Cerebellar cortex (tissue), 1 donor: Measurements from ENCODE around the gene ZMIZ1.

Source experiments
- DNase-seq: peaks from one replicate; pipeline ENCODE4 v3.0.0-alpha.2; 2015; ENCODE audit warnings: low spot score

ZMIZ1 gene

DNA sequence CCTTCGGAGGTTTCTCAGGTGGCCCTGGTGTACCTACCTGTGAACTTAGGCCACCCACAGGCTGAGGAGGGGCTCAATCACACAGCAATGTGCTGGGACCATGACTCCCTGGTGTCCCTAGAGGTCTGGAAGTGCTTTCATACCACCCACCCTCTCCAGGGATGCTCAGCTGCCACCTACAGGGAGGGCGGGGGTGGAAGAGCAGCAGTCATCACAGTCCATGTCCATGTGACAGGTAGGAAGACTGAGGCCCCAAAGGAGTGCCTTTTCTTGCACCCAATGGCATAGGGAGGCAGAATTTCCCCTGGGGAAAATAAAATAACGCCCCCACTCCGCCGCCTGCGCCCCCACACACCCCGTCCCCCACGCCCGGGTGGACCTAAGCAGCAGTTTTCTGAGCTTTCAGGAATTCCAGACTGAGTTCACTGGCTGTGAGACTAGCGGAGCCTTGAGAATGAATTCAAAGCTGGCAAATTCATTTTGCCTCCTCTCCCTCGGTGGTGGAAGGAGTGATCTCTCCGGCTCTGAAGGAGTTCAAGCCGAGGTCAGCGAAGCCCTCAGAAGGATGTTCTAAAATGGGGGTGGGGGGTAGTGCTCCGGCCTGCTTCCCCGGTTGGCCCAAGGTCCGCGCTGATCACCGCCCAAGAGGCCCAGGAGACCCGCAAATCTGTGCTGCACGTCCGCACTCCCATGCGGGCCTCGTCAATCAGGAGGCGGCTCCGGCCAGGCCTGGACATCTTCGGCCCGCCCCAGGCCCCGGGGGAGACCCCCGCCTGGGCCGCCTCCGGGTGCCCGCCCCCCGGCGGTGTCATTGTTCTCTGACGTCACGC lies 2.1 kb upstream of the ZMIZ1 start:
- peak; percentile 35 for DNase-seq

- peak; percentile 83 for DNase-seq
Observed at GRCh38 chr10:79067241-79068202, 1.2 kb upstream of the ZMIZ1 start.

DNA sequence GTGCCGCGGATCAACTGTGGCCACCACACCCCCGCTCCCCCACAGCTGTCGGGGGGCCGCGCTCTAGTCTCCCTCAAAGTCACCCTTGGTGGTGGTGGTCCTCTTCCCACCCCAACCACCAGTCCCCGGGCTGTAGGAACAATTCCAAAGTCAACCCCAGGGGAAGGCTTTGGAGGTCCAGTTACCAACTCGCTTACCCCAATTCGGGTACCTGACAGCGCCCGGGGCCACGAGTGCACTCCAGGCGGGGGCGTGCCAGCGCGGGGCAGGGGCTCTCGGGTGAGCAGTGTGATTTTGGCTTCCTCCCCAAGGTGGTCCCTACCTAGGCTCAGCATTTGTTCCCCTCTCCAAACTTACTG lies 584 bp upstream of the ZMIZ1 start:
- no peak for DNase-seq

DNA sequence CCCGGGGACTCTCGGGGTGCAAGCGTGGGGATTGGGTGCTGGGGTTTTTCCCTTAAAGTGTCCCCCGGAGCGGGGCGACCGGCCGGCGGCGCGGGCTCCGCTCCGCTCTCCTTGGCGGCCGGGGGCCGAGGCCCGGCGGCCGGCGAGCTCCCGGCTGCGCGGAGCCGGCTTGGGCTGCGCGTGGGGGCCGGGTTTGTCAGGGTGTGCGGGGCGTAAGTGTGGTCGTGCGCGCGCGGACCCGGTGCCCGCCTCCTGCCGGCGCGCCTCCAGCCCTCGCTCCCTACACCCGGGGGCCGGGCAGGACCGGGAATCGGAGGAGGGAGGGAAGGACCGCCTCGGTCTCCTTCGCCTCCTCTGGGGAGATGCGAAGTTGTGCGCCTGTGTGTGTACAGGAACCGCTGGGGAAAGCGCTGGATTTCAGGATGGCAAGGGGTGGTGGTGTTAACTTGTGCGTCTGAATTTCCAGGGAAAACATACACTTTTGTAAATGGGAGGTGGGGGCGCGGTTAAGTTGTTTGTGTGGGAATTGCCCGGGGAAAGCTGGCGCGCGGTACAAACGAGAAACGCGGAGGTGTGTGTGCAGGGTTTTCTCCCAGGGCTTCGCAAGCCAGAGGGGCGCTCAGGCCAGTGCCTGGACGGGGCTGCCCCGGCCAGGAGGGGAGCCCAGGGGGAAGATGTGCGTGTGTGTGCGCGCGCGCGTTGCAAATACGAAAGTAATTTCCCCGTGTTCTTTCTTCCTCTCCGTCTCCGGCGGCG lies 737 bp downstream of the ZMIZ1 start:
- peak; percentile 38 for DNase-seq

- DNase-seq: no peak
Observed at GRCh38 chr10:79070081-79070605, 1.4 kb downstream of the ZMIZ1 start.

DNA sequence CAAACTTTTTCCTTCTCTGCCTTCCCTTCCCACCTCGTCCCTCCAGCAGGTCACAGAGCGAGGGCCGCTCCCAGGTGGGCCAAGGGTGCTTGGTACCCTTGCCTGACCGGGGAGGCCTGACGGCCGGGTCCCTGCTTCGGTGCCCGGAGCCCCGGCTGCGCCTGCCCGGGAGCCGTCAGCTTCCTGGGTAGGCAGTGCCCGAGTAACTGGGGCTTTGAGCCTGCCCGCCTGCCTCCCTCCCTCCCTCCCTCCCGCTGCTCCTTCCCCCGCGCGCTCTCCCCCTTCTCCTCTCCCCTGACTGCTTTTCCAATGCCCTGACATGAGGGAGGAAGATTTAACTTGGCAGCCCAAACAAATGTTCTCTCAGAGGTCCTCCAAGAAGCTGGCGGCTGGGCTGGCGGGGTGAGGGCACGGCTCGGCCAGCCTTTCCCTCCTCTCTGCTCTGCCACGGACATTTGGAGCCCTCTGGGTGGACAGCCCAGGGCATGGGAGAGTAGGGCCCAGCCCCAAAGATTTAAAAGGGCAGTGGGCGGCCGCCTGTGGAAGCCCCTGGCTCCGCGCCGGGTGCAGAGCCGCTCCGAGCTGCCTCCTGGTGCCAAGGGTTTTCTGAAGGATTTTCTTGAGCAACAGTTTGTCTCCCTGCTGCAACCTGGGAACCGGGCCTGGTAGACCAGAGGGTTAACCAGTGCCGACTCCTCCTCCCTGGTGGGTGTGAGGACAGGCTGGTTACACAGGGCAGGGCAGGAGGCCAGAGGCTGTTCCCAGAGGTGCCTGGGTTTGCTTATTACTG lies 2.0 kb downstream of the ZMIZ1 start:
- DNase-seq: peak; percentile 83

DNA sequence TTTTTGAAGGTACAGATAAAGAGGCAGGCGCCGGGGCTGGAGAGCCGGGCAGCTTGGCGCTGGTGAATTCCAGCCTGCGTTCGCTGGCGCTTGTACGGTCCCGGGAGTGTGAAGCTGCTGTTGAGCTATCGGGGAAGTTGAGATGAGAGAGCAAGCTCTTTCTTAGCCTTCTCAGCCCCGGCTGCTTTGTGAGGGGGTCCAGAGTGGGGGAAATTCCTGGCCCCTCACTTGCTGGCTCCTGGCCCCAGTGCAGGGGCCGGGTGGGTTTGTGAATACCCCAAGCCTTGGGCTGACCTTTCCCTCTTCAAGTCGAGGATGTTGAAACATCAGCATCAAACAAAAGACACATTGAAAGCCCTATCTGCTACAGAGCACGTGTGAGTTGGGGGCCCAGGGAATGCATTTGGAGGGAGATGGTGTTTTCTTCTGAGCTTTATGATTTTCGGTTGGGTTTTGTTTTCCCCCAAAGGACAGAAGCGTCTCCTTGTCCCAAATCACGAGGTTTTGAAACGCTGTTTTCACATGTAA lies 2.7 kb downstream of the ZMIZ1 start:
- DNase-seq: no peak

DNA sequence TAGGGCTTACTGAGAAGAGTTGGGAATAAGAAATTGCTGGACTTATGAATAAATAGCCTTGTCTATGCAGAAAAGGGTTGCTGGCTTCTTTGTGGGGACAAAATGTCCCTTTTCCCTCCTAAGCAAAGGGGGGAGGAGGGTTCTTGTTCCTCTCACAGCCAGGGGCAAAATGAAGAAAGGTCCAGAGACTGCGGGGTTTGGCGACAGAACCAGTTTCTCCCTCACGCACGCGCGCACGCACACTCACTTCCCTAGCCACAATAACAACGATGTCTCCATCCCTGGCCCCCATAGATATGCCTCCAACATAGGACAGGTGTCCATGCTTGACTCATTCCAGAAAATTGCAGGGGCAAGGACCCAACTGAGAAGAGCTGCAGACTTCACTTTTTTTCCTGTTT lies 3.3 kb downstream of the ZMIZ1 start:
- no peak for DNase-seq

DNA sequence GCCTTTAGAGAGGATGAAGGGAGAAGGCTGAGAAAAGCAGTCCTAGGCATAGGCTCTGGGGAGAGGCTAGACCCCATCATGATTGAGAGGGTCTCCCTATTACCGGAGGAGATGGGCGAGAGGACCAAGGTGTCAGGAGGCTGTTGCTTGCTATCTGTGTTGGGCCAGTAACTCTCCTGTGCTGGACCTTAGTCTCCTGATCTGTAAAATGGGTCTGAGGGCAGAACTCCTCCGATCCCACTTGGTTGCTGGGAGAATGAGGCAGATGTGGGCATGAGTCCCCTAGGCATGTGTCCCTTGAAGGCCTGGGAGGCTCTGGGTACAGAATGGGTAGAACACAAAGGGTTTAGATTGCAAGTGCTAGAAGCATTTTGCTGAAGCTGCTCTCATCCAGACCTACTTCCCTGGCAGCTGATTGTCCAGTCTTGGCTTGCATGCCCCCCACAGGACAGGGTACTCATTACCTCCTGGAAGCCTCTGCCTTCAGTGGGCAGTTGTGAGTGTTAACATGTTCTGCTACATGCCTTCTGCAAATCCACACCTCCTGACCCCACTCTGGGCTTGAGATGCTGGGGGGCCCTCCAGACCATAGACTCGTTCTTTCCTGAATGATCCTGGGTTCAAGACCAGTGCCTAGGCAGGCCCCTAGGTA lies 4.4 kb downstream of the ZMIZ1 start:
- DNase-seq: no peak

- no peak for DNase-seq
Observed at GRCh38 chr10:79073784-79074432, 5.1 kb downstream of the ZMIZ1 start.

DNA sequence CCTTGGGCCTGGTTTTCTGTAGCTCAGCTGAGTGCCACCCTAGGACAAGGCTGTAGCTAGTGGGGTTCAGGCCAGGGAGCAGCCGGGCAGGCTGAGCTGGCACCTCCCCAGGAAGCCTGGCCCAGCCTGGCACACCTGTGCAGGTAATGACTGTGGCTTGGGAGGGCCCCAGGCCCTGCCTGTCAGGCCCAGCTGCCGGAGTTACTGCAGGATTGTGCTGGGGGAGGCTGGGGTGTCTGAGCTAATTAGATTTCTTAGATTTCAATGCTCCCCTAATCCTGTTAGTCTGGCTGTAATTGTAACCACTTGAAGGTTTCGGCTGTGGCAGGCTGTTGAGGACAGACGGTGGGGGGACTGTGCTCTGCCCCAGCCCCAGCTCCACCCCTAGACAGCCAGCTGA lies 6.0 kb downstream of the ZMIZ1 start:
- no peak for DNase-seq

- DNase-seq: no peak
Observed at GRCh38 chr10:79075418-79075817, 6.7 kb downstream of the ZMIZ1 start.

- no peak for DNase-seq
Observed at GRCh38 chr10:79077488-79078173, 8.9 kb downstream of the ZMIZ1 start.

DNA sequence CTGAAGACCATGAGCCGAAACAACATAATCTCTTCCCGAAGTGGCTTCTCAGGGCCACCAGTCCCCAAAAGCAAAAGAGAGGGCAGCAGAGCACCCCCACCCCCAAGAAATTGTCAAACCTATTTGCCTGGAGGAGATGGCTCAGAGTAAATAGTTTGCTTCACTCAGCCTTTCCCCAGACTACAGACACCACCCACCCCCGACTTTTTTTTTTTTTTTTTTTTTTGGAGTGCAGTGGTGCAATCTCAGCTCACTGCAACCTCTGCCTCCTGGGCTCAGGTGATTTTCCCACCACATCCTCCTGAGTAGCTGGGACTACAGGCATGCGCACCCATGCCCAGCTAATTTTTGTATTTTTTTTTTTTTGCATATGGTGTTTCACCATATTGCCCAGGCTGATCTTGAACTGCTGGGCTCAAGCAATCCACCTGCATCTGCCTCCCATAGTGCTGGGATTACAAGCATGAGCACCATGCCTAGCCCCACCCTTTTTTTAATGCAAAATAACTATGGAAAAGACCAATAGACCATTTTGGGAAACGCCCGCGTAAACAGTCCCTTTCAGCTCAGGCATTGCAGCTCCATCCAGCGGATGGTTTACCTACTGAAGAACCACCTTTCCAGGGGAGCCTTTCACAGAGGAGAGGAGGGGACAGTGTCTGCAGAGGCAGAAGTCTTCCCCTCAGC lies 9.7 kb downstream of the ZMIZ1 start:
- no peak for DNase-seq

GRCh38 chr10:79079054-79079397 lies 10.3 kb downstream of the ZMIZ1 start:
- no peak for DNase-seq

DNA sequence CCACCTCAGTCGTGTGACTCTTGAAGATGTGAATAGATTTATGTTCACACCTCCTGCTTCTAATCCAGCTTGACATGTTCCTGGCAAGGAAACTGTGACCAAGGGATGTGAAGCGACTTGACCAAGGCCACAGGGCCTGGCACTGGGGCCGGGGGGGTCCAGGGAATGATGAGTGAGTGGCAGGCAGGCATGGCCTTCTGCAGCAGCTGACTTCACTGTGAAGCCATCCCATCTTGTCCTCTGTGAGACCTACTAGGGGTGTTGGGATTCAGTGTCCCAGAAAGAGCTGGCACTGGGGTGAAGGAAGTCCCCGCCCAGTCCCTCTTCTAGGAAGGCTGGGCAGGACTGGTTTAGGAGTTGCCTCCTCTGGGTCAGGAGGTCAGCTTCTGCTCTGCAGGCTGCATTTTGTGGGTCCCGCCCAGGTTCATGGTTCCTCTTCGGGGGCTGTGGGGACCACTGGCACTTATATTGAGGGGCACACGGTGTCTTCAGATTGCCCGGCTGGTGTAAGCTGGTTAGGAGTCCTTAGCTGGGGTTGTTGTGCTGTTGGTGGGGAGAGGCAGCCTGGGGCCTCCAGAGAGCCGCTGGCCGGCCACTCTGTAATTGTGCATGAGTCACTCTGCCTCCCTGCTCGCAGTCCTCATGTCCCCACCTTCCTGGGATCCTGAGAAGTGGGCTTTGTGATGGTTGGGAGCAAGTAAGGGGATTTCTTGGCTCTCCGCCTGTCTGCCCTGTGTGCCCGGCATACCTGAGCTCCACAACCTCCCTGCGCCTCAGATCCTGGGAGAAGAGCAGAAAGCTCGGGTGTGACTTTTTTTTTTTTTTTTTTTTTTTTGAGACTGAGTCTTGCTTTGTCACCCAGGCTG lies 11.0 kb downstream of the ZMIZ1 start:
- no peak for DNase-seq

- DNase-seq: no peak
Observed at GRCh38 chr10:79081353-79082034, 12.7 kb downstream of the ZMIZ1 start.
